ENCODE measurements around the gene WFS1.
A peak's percentile ranks its signal among the peaks of the same experiment; 100 is the strongest.

WFS1 gene

DNA sequence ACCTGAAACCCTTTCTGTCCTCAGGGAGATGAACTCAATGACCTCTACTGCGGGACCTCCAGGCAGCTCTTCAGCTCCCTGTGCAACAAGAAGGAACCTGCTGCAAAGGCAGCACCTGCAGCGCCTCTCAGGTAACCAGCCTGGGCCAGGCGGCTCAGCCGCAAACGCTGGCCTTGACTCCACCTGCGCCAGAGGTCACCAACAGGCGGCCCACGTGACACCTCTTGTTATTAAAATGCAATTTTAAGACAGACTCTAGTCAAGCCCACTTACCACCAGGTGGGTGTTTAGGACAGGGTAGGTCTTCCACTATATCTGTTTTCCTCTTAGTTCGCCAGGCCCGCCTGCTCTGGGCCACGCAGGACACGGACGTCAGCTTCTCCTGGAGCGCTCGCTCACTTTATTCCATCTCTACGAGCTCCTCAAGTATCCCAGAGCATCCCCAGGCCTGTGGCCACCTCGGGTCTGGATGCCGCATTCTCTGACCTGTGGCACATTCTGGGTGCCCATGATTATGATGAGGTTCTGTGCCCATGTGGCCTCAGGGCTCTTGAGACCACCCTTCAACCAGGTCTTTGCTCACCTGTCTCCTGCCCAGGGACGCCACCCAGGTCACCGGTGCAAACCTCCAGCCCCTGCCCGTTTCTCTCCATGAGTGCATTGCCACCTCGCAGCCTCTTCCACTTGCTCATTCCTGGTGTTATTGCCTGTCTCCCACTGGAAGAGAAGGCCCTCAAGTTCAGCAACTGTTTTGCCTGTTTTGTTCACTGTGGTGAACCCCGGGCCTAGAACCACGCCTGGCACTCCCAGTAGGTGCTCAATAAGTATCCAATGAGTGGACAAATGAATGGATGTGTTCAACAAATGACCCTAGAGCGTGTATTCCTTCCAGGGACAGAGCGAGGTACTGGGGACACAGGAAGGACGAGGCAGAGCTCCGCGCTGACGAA lies 36.5 kb upstream of the WFS1 start:
- Histone ChIP-seq H3K27me3 (ENCODE audit: insufficient read depth, low read length, poor library complexity, severe bottlenecking) (no peaks in the 10 kb centered on the region), H3K4me1 (ENCODE audit: insufficient read depth, low read length, poor library complexity, severe bottlenecking) (peaks cover 17% of the 10 kb centered on the region), H3K4me3 (ENCODE audit: low read length, poor library complexity, severe bottlenecking) (no peak overlapping the region), H3K9ac (ENCODE audit: low read depth, low read length, poor library complexity, severe bottlenecking) (no peak overlapping the region), H4K20me1 (ENCODE audit: insufficient read depth, low read length, poor library complexity, severe bottlenecking) (no peaks in the 10 kb centered on the region), H3K36me3 (ENCODE audit: insufficient read depth, low read length) (no peaks in the 10 kb centered on the region), H3K9me3 (ENCODE audit: insufficient read depth, low read depth, low read length) (no peaks in the 10 kb centered on the region), H3K4me2 (ENCODE audit: low read depth, low read length, poor library complexity, severe bottlenecking) (no peak overlapping the region), H3K79me2 (ENCODE audit: insufficient read depth, low read length) (no peaks in the 10 kb centered on the region), H2AFZ (ENCODE audit: low read length) (no peak overlapping the region), H3K9me2 (replicated peaks; ENCODE audit: low read depth, low read length) (no peaks in the 10 kb centered on the region), H3F3A (ENCODE audit: low read depth) (no peaks in the 10 kb centered on the region)
- TF ChIP-seq, protein P1, sequence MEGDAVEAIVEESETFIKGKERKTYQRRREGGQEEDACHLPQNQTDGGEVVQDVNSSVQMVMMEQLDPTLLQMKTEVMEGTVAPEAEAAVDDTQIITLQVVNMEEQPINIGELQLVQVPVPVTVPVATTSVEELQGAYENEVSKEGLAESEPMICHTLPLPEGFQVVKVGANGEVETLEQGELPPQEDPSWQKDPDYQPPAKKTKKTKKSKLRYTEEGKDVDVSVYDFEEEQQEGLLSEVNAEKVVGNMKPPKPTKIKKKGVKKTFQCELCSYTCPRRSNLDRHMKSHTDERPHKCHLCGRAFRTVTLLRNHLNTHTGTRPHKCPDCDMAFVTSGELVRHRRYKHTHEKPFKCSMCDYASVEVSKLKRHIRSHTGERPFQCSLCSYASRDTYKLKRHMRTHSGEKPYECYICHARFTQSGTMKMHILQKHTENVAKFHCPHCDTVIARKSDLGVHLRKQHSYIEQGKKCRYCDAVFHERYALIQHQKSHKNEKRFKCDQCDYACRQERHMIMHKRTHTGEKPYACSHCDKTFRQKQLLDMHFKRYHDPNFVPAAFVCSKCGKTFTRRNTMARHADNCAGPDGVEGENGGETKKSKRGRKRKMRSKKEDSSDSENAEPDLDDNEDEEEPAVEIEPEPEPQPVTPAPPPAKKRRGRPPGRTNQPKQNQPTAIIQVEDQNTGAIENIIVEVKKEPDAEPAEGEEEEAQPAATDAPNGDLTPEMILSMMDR (conservative IDR thresholded peaks at IDR 0.05; ENCODE audit: low read length): no peak
- no peak for TF ChIP-seq EZH2phosphoT487 (IDR thresholded peaks at IDR 0.05; ENCODE audit: borderline replicate concordance)

DNA sequence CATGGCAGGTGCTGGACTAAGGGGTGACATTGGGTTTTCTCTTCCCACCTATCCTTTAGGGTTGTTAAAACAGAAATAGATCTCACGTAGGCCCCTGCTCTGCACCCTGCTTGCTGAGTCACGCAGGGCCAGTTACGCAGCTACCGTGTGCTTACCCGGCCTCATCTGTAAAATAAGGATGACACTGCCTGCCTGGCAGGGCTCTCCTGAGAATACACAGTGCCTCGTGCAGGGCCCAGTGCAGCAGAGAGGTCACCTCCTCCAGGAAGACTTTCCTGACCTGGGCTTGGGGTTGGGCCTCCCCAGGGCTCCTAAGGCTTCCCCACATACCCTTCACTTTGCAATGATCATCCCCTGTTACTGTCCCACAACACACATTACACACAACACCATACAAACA lies 35.7 kb upstream of the WFS1 start:
- H3K27me3 ChIP-seq (ENCODE audit: insufficient read depth, low read length, poor library complexity, severe bottlenecking): no peaks in the 10 kb centered on the region
- TF ChIP-seq EZH2phosphoT487 (IDR thresholded peaks at IDR 0.05; ENCODE audit: borderline replicate concordance): no peak
- TF ChIP-seq, protein P1 (conservative IDR thresholded peaks at IDR 0.05; ENCODE audit: low read length): no peak
- H3K79me2 ChIP-seq (ENCODE audit: insufficient read depth, low read length): no peaks in the 10 kb centered on the region
- no peaks in the 10 kb centered on the region for H4K20me1 ChIP-seq (ENCODE audit: insufficient read depth, low read length, poor library complexity, severe bottlenecking)
- H2AFZ ChIP-seq (ENCODE audit: low read length): no peak overlapping the region
- no peak overlapping the region for H3K4me3 ChIP-seq (ENCODE audit: low read length, poor library complexity, severe bottlenecking)
- H3K4me1 ChIP-seq (ENCODE audit: insufficient read depth, low read length, poor library complexity, severe bottlenecking): peaks cover 17% of the 10 kb centered on the region
- H3K4me2 ChIP-seq (ENCODE audit: low read depth, low read length, poor library complexity, severe bottlenecking): no peak overlapping the region
- H3K9me3 ChIP-seq (ENCODE audit: insufficient read depth, low read depth, low read length): no peaks in the 10 kb centered on the region
- H3K36me3 ChIP-seq (ENCODE audit: insufficient read depth, low read length): no peaks in the 10 kb centered on the region
- no peak overlapping the region for H3K9ac ChIP-seq (ENCODE audit: low read depth, low read length, poor library complexity, severe bottlenecking)
- no peaks in the 10 kb centered on the region for H3K9me2 ChIP-seq (replicated peaks; ENCODE audit: low read depth, low read length)
- no peaks in the 10 kb centered on the region for H3F3A ChIP-seq (ENCODE audit: low read depth)

DNA sequence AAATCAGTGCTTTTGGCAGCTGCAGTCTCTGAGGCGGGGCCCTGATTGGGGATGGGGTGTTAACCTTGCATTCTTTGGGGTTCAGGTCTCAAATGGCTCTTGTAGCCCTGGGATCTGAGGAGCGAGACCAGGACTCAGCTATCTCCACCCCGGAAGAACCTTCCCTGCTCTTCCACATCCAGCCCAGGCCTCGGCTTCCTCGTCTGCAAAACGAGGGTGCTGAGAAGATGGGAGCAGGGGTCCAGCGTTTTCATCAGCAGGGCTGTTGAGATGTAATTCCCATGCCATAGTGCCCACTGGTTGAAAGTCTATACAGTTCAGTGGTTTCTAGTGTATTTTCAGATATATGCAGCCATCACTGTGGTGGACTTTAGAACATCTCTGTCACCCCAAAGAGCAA lies 34.6 kb upstream of the WFS1 start:
- H3K27me3 ChIP-seq (ENCODE audit: insufficient read depth, low read length, poor library complexity, severe bottlenecking): no peaks in the 10 kb centered on the region
- H3K4me1 ChIP-seq (ENCODE audit: insufficient read depth, low read length, poor library complexity, severe bottlenecking): peaks cover 17% of the 10 kb centered on the region
- H3K4me2 ChIP-seq (ENCODE audit: low read depth, low read length, poor library complexity, severe bottlenecking): peak overlapping the region; percentile 43
- no peak overlapping the region for H3K4me3 ChIP-seq (ENCODE audit: low read length, poor library complexity, severe bottlenecking)
- no peaks in the 10 kb centered on the region for H3F3A ChIP-seq (ENCODE audit: low read depth)
- TF ChIP-seq, protein P1 (conservative IDR thresholded peaks at IDR 0.05; ENCODE audit: low read length): no peak
- TF ChIP-seq EZH2phosphoT487 (IDR thresholded peaks at IDR 0.05; ENCODE audit: borderline replicate concordance): no peak
- H3K79me2 ChIP-seq (ENCODE audit: insufficient read depth, low read length): no peaks in the 10 kb centered on the region
- no peaks in the 10 kb centered on the region for H4K20me1 ChIP-seq (ENCODE audit: insufficient read depth, low read length, poor library complexity, severe bottlenecking)
- H3K9me2 ChIP-seq (replicated peaks; ENCODE audit: low read depth, low read length): no peaks in the 10 kb centered on the region
- H2AFZ ChIP-seq (ENCODE audit: low read length): no peak overlapping the region
- no peaks in the 10 kb centered on the region for H3K9me3 ChIP-seq (ENCODE audit: insufficient read depth, low read depth, low read length)
- no peaks in the 10 kb centered on the region for H3K36me3 ChIP-seq (ENCODE audit: insufficient read depth, low read length)
- no peak overlapping the region for H3K9ac ChIP-seq (ENCODE audit: low read depth, low read length, poor library complexity, severe bottlenecking)

Data from Loucy (cell line).